Hematopoietic multipotent progenitor cell treated with erythropoietin and hydrocortisone succinate and interleukin-3 and kit ligand, for 8 days (in vitro differentiated cells): ENCODE data around the gene PRMT7.
A peak's percentile ranks its signal among the peaks of the same experiment; 100 is the strongest.

Experiments used
- DNase-seq: peaks from one replicate; pipeline ENCODE4 v3.0.0-alpha.2; 2015

The PRMT7 gene

DNA sequence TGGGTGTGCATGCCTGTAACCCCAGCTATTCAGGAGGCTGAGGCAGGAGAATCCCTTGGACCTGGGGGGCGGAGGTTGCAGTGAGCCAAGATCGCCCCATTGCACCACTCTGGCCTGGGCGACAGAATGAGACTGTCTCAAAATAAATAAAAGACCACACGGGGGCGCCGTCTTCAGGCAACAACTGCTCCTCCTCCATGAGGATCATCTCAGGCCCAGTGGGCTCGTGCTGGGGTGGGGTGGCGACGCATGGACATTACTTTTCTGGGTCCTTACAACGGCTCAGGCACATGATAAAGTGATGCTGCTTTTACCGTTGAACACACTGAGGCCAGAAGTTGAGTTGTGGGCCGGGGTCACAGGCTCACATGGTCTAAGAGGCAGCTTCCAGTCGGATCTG is 56.2 kb downstream of the PRMT7 start:
- peak; percentile 42 for DNase-seq

GRCh38 chr16:68367440-68367839 is 56.6 kb downstream of the PRMT7 start:
- no peak for DNase-seq

DNA sequence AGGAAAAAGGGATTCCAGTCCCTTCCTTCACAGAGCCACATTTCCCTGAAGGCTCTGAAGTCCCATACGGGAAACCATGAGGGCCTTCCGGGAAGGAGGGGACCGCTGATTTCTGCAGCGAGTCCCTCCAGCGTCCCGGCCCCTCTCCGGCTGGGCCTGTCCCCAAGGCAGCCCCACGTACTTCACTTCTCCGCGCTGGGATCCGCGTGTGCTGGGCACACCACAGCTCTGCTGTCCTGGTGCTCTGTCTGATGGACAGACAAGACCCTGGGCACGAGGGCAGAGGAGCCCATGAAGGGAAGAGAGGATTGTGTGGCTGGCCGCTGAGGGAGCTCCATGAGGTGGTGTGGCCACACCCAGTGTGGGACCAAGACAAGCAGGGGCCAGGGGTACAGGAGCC is 57.1 kb downstream of the PRMT7 start:
- DNase-seq: no peak

DNA sequence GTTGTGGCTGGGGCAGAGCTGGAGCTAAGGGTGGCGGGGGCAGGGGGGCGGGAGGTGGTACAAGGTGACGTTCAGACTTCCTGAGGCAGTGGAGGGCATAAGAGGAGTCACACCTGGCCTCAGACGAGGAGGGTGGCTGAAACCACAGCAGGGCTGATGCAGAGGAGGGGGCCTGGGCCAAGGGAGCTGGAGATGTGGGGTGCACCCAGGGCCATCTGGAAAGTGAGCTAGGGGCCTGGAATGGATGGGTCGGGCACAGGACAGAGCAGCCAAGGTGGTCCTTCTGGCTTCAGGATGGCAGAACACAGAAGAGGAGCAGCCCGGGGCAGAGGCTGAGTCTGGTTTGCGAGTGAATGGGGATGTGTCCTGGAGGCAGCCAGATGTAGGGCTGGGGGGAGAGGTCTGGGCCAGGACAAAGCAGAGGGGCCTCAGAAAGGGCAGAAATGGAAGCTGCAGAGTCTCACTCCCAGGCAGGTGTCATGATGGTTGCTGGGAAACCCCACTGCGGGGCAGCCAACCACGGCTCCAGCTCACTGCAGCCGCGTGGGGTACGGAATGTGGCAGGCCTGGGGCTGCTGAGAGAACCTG is 57.6 kb downstream of the PRMT7 start:
- no peak for DNase-seq

- DNase-seq: no peak
These were observed 58.3 kb downstream of the PRMT7 start for GRCh38 chr16:68369168-68369567.

GRCh38 chr16:68369697-68370580 is 59.1 kb downstream of the PRMT7 start:
- DNase-seq: peak; percentile 6

- DNase-seq: no peak
These were observed 59.9 kb downstream of the PRMT7 start for GRCh38 chr16:68370581-68371275.

DNA sequence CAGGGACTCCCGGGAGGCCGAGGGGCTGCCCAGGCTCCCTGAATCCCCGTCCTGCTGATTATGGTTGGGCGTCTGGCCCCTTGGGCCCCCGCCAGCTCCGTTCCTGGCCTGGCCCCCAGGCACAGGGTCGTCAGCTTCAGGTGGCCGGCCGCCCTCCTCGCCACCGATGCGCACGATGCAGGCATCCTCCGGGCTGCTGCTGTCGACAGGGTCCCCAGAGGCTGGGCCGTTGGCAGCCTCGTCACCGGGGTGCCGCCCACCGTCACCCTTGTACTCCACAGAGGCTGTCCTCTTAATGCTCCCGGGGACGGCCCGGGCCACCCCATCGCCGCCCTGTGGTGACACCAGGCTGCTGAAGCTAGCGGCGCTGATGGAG is 60.4 kb downstream of the PRMT7 start:
- DNase-seq: no peak

DNA sequence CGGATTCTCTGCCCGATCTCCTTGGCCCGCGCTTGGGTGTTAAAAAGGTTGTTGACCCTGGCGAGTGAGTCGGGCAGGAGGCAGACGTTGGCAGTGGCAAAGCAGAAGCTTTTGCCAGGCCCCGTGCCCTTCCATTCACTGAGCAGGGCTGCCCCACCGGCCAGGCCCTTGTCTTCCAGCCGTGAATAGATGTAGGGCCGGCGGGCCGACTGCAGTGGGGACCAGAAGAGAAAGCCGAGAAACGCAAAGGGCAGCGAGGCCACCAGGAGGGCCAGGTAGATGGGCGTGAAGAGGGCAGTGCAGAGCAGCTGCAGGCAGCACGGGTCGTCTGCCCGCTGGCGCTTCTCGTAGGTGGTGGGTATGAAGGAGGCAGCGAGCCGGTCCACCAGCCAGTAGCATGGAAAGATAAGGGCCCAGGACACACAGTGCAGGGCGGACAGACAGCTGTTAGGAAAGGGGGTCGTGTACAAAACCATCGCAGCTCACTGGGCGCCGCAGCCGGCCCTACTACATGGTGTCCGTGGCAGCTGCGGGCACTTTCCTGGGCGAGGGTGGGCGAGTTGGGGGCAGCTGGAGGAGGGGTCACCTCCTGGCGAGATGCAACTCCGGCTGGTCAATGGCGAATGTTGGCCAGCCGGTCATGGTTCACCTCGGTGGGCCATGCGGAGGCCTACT is 61.0 kb downstream of the PRMT7 start:
- DNase-seq: no peak

GRCh38 chr16:68372381-68372720 is 61.5 kb downstream of the PRMT7 start:
- DNase-seq: no peak

GRCh38 chr16:68372806-68373205 is 62.0 kb downstream of the PRMT7 start:
- no peak for DNase-seq

DNA sequence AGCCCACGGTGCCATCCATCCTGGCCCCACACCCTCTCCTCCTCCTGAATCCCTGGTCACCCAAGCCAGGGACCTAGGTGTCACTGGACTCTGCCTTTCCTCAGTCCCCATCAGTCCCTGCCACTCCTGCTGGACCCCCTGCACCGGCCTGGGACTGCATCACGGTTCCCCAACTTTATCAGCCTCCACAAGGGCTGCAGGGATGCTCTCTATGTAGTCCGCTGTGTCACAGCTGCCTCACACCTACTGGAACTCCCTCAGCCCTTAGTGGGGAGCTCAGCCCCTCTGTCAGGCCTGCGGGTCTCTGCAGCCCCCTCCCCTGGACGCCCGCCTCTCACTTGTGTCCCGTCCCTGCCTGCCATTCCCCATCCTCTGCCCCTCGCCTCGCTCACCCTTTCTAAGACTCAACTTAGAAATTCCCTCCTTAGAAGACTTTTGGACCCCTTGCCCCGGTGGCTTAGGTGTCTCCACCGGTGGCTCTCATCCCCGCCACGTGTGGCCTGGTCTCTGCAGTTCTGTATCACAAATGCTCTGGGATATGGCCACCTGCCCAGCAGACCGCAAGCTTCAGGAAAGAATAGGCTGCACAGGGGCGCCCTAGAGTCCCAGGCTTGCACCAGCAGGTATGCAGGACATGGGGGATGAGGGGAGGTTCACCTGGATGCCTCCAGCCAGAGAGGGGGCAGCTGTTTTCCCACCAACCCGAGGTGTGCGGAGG is 62.9 kb downstream of the PRMT7 start:
- DNase-seq: no peak

GRCh38 chr16:68374246-68374805 is 63.5 kb downstream of the PRMT7 start:
- DNase-seq: no peak

- no peak for DNase-seq
These were observed 64.3 kb downstream of the PRMT7 start for GRCh38 chr16:68374961-68375660.

GRCh38 chr16:68375801-68376536 is 65.2 kb downstream of the PRMT7 start:
- no peak for DNase-seq

DNA sequence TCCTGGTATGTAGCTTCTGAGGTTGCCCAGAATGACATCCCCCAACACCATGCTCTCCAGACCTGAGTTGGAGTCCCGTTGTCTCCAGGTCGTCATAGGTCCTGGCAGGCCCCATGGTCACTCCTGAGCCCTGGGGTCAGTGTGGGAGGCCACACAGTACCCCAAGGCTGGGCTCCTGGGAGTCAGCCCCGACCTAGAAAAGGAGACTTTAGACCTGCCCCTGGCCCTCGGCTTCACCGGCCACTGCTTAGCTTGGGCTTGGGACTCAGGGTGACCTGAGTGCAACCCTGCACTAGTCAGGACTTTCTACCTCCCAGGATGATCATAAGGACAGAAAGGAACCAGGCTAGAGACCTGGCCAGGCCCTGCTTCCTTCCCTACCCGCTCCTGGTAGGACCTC is 65.8 kb downstream of the PRMT7 start:
- no peak for DNase-seq

- no peak for DNase-seq
These were observed 66.4 kb downstream of the PRMT7 start for GRCh38 chr16:68377221-68377620.

GRCh38 chr16:68377667-68378393 is 67.0 kb downstream of the PRMT7 start:
- DNase-seq: no peak

DNA sequence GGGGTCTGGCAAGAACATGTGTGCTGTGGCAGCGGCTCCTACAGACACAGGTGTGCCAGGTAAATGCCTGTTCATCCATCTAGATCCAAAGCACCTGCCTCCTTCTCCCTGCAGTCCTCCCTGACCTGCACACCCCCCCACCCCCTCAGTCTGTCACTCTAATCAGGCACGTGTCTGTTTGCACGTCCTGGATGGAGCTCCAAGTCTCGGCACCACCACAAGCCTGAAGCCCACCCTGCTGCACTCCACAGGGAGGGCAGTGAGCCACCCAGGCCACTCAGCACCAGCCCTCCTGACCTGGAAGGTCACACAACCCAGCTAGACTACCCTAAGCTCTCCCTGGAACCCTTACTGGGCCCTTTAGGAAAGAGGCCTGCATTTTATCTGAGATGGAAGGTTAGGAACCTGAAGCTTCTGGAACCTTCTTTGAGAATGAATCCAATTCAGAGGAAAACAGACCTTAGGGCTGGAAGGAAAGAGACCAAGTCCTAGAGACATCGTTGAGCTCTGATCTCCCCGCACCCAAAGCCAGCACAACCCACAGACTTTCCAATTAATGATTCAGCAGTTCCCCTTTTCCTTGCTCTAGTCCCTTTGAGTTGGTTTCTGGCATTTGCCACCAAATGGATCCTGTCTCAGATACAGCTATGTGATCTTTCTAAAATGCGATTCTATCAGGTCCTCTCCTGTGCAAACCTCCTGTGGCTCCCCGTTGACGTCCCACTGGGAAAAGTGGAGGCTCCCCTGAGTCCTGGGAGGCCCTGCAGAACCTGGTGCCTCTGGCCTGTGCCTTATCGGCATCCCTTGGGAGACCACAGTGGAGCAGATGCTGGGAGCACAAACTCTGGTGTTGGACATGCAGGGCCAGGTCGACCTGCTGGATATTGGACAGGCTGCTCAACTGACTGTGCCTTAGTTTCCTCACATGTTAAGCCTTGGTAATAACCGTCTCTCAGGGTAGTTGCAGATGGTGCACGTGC is 67.9 kb downstream of the PRMT7 start:
- DNase-seq: no peak
